GM23248 (cell line): Measurements from ENCODE around the gene SMCHD1. TPM values are rescaled to one million over a fixed set of nuclear protein-coding genes. Genes with fewer than 3 reads are reported as not detected.

Experiments
- DNase-seq: peaks from one replicate; pipeline ENCODE4 v3.0.0-alpha.2; 2015
- H2AFZ ChIP-seq: fragments of 200-600 bp; sonication (generic); 2 replicates; pipeline ENCODE4 v1.6.1; 2016; ENCODE audit warnings: antibody characterized with exemption
- H3F3A ChIP-seq: fragments of 200-600 bp; sonication (generic); 2 replicates; pipeline ENCODE4 v1.6.1; 2016; ENCODE audit warnings: mild to moderate bottlenecking, antibody characterized with exemption, mixed run types; ENCODE audit not compliant: insufficient read depth
- H3K27ac ChIP-seq: fragments of 200-600 bp; sonication (generic); 2 replicates; pipeline ENCODE4 v1.5.1; 2016; ENCODE audit warnings: mild to moderate bottlenecking
- H3K27me3 ChIP-seq: fragments of 200-600 bp; sonication (generic); replicated peaks from 2 replicates; pipeline ENCODE4 v1.6.1; 2016; ENCODE audit warnings: mild to moderate bottlenecking; ENCODE audit not compliant: insufficient read depth
- H3K36me3 ChIP-seq: fragments of 200-600 bp; sonication (generic); 2 replicates; pipeline ENCODE4 v1.6.1; 2016; ENCODE audit warnings: low read depth, mild to moderate bottlenecking
- H3K4me1 ChIP-seq: fragments of 200-600 bp; sonication (generic); 2 replicates; pipeline ENCODE4 v1.6.1; 2016; ENCODE audit warnings: mild to moderate bottlenecking; ENCODE audit not compliant: insufficient read depth
- H3K4me2 ChIP-seq: fragments of 200-600 bp; sonication (generic); one replicate; pipeline ENCODE4 v1.6.1; 2016; ENCODE audit warnings: mild to moderate bottlenecking; ENCODE audit not compliant: unreplicated experiment
- H3K4me3 ChIP-seq: fragments of 200-600 bp; sonication (generic); 2 replicates; pipeline ENCODE4 v1.5.1; 2016; ENCODE audit warnings: mild to moderate bottlenecking
- H3K79me2 ChIP-seq: fragments of 200-600 bp; sonication (generic); 2 replicates; pipeline ENCODE4 v1.6.1; 2016; ENCODE audit warnings: mild to moderate bottlenecking; ENCODE audit not compliant: insufficient read depth
- H3K9ac ChIP-seq: fragments of 200-600 bp; sonication (generic); 2 replicates; pipeline ENCODE4 v1.6.1; 2016; ENCODE audit warnings: mild to moderate bottlenecking
- H3K9me2 ChIP-seq: fragments of 200-600 bp; sonication (generic); 2 replicates; pipeline ENCODE4 v1.6.1; 2016; ENCODE audit warnings: mixed run types, mild to moderate bottlenecking, moderate library complexity; ENCODE audit not compliant: insufficient read depth
- H3K9me3 ChIP-seq: fragments of 200-600 bp; sonication (generic); one replicate; pipeline ENCODE4 v1.6.1; 2017; ENCODE audit warnings: low read depth
- H4K20me1 ChIP-seq: fragments of 200-600 bp; sonication (generic); 2 replicates; pipeline ENCODE4 v1.6.0; 2016; ENCODE audit not compliant: insufficient read depth
- EZH2 ChIP-seq: fragments of 200-600 bp; sonication (generic); IDR thresholded peaks from 2 replicates; pipeline ENCODE4 v1.6.1; 2018; ENCODE audit warnings: antibody characterized with exemption, mild to moderate bottlenecking; ENCODE audit not compliant: insufficient read depth, poor library complexity, severe bottlenecking
- EZH2phosphoT487 ChIP-seq: fragments of 200-600 bp; sonication (generic); IDR thresholded peaks from 2 replicates; pipeline ENCODE4 v1.6.1; 2018; ENCODE audit warnings: antibody characterized with exemption, moderate library complexity, mild to moderate bottlenecking, low read depth; ENCODE audit not compliant: insufficient read depth
- WGBS, 2 experiments: methylation state at CpG; one replicate each; pipeline ENCODE4 v1.1.6; 2015 to 2017; ENCODE audit warnings: low lambda C conversion rate in 2 of 2, low coverage in 1 of 2; ENCODE audit errors: missing lambda C conversion rate in 2 of 2; 5-methylcytosine and 5-hydroxymethylcytosine counted together
- in situ Hi-C: fragments of 300-500 bp; cut with MboI; formaldehyde crosslinking; loops from 2 replicates; pipeline ENCODE4 v1.15.0; 2020
- polyA plus RNA-seq: library from polyadenylated mRNA; unstranded; fragments of >200 nt; fragmentation: Nextera tagmentation; extraction: Ambion mirVana; gene quantifications from 2 replicates; pipeline ENCODE4 v1.2.1, GENCODE V29; 2016
- total RNA-seq: library from RNA; depleted of rRNA; stranded (reverse); fragments of >200 nt; shearing (Covaris generic); gene quantifications from 2 replicates; pipeline ENCODE4 v1.2.3, GENCODE V29; 2014

The SMCHD1 gene
- total and polyA plus RNA-seq, 2 experiments from 2014 or later: 6.4 to 34.0 TPM

DNA sequence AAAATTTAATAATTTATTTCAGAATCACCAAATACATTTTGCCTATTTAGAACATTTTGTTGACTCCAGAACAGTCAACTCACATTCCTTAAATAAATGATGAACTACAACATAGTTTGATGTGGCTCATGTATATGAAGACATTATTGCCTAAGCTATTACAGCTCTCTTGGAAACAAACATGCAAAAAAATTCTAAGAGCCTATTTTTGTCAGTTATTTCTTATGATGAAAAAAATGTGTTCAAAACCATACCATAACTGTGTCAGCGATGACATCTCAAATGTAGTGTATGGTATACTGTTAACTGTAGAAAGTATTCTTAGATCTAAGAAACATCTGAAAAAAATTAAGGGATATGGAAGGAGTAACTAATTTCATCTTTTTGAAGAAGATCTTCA is 185.0 kb downstream of the SMCHD1 start:
- DNase-seq: no peak
- Histone ChIP-seq H4K20me1 (no peaks in the 10 kb centered on the region), H3K36me3 (no peaks in the 10 kb centered on the region), H3K27me3 (no peaks in the 10 kb centered on the region), H3K4me1 (no peaks in the 10 kb centered on the region), H3K79me2 (no peaks in the 10 kb centered on the region), H3F3A (no peaks in the 10 kb centered on the region), H3K9ac (no peak overlapping the region), H3K4me2 (no peak overlapping the region), H3K9me3 (no peaks in the 10 kb centered on the region), H3K27ac (no peak overlapping the region), H3K9me2 (no peaks in the 10 kb centered on the region), H3K4me3 (no peak overlapping the region), H2AFZ (no peak overlapping the region)
- 36 to 70% methylated on average over 1 of the region's 1 CpG for WGBS, 2 experiments
- TF ChIP-seq EZH2phosphoT487 (no peak), EZH2 (no peak)
- in situ Hi-C loops: no loop called here

- Histone ChIP-seq H3F3A (peaks cover 7% of the 10 kb centered on the region; the same call in 1 of the 2 replicates), H3K79me2 (no peaks in the 10 kb centered on the region), H3K27me3 (no peaks in the 10 kb centered on the region), H3K9me2 (no peaks in the 10 kb centered on the region), H2AFZ (no peak overlapping the region), H3K36me3 (no peaks in the 10 kb centered on the region), H3K4me2 (no peak overlapping the region), H3K9me3 (no peaks in the 10 kb centered on the region), H3K27ac (no peak overlapping the region), H4K20me1 (no peaks in the 10 kb centered on the region), H3K4me3 (no peak overlapping the region), H3K4me1 (peaks cover 1% of the 10 kb centered on the region), H3K9ac (no peak overlapping the region)
- no peak for TF ChIP-seq EZH2
- no peak for TF ChIP-seq EZH2phosphoT487
- in situ Hi-C loops: no loop called here
- WGBS, 2 experiments: 87 to 91% methylated on average over 6 of the region's 6 CpGs
- no peak for DNase-seq
Measured at GRCh38 chr18:2843146-2843545, 187.6 kb downstream of the SMCHD1 start.

GRCh38 chr18:2845172-2845571 is 189.6 kb downstream of the SMCHD1 start:
- TF ChIP-seq EZH2: no peak
- no peak for TF ChIP-seq EZH2phosphoT487
- no peaks in the 10 kb centered on the region for H3K79me2 ChIP-seq
- H4K20me1 ChIP-seq: no peaks in the 10 kb centered on the region
- no peaks in the 10 kb centered on the region for H3K9me2 ChIP-seq
- H3K27me3 ChIP-seq: no peaks in the 10 kb centered on the region
- DNase-seq: no peak
- H3K27ac ChIP-seq: no peak overlapping the region
- H3K9ac ChIP-seq: no peak overlapping the region
- in situ Hi-C loops: no loop called here
- H3K9me3 ChIP-seq: no peaks in the 10 kb centered on the region
- no peak overlapping the region for H3K4me2 ChIP-seq
- H3K36me3 ChIP-seq: no peaks in the 10 kb centered on the region
- no peak overlapping the region for H3K4me3 ChIP-seq
- H3F3A ChIP-seq: peaks cover 9% of the 10 kb centered on the region; the same call in 1 of the 2 replicates
- peaks cover 7% of the 10 kb centered on the region for H3K4me1 ChIP-seq
- no peak overlapping the region for H2AFZ ChIP-seq
- WGBS, 2 experiments: 94 to 98% methylated on average over 4 of the region's 4 CpGs

DNA sequence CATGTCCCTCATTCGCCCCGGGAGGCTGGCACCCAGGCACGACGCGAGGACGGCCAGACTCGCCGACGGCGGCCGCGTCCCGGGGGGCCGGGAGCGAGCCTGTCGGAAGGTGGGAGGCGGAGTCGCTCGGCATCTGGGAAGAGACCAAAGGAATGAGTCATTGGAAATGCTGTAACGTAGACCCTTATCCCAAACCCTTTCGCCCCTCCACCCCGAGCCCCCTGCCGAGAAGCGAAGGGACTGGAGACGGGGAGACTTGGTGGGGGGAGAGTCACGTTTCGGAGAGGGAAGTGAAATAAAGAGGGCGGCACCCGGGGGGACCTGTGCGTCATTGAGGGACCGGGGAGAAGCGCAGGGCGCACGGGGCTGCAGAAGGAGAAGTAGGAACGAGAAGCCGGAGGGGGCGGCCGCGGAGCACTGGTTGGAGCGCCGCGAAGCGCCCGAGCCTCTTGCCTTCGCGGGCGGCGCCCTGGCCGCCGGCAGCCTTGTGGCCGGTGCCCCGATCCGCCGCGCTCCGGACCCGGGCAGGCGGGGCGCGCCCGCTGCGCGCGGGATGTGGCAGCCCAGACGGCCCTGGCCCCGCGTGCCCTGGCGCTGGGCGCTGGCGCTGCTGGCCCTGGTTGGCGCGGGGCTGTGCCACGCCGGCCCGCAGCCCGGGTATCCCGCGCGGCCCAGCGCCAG is 191.2 kb downstream of the SMCHD1 start, which contains the start of gene EMILIN2:
TSS of gene EMILIN2 (plus strand) at position 371 of the 681 bp plus-strand sequence. CDS start at position 554, 183 bp downstream.
- in situ Hi-C loops: no loop called here
- H3K4me3 ChIP-seq: peak within 1 kb of the TSS; percentile 82
- no peaks in the 10 kb centered on the region for H4K20me1 ChIP-seq
- H3K27me3 ChIP-seq: no peaks in the 10 kb centered on the region
- WGBS, 2 experiments: 1% methylated on average over 63 to 72 of the region's 80 CpGs
- H3K4me1 ChIP-seq: peaks cover 7% of the 10 kb centered on the region
- H3K4me2 ChIP-seq: peak within 1 kb of the TSS; percentile 80
- TF ChIP-seq EZH2phosphoT487: no peak
- no peak for TF ChIP-seq EZH2
- peak within 1 kb of the TSS; percentile 81 for H2AFZ ChIP-seq
- H3F3A ChIP-seq: peaks cover 9% of the 10 kb centered on the region; the same call in 1 of the 2 replicates
- no peaks in the 10 kb centered on the region for H3K36me3 ChIP-seq
- peak within 1 kb of the TSS; percentile 26; the same call in 1 of the 2 replicates for H3K27ac ChIP-seq
- no peaks in the 10 kb centered on the region for H3K9me3 ChIP-seq
- DNase-seq: peak; percentile 76
- H3K79me2 ChIP-seq: no peaks in the 10 kb centered on the region
- H3K9me2 ChIP-seq: no peaks in the 10 kb centered on the region
- H3K9ac ChIP-seq: peak within 1 kb of the TSS; percentile 81
